Kasumi-1 (cell line): ENCODE data around the gene TMEM229A.
"Not testable (repeated sequence)": the region's sequence is repeated elsewhere in the genome, so short reads cannot be mapped to it uniquely, and the experiment has no call there.

ENCODE experiments used
- DNase-seq, 2 experiments: peaks; one replicate each; lab custom pipeline; 2025; lab: John Stamatoyannopoulos, UW

The TMEM229A gene

GRCh38 chr7:124031919-124032318 lies 948 bp downstream of the TMEM229A start:
- no peak for DNase-seq

DNA sequence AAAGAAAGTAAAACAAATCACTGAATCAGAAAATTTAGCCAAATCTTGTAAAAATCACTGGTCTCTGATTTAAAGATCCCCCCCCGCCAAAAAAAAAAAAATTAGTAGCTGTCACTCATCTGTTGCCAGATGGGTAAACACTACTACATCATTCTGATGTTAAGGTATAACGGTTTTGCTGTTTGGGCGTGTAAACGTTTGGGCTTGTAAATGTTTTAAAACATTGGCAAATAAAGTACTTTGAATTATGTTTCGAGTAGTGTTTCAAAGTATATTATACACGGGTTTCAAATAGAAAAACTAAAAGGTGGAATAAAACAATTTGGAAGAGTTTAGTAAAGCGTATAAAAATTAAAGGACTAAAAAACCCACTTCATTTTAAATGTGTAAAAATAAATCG lies 1.5 kb downstream of the TMEM229A start:
- DNase-seq = no peak

- no peak for DNase-seq
Measured at GRCh38 chr7:124030964-124031363, 1.9 kb downstream of the TMEM229A start.

GRCh38 chr7:124029396-124030188 lies 3.3 kb downstream of the TMEM229A start:
- DNase-seq = no peak

- DNase-seq = no peak
Measured at GRCh38 chr7:124027236-124027635, 5.6 kb downstream of the TMEM229A start.

DNA sequence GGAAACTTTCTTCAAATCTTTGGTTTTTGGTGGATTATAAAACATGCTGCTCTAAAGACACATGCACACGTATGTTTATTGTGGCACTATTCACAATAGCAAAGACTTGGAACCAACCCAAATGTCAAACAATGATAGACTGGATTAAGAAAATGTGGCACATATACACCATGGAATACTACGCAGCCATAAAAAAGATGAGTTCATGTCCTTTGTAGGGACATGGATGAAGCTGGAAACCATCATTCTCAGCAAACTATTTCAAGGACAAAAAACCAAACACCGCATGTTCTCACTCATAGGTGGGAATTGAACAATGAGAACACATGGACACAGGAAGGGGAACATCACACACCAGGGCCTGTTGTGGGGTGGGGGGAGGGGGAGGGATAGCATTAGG lies 8.5 kb downstream of the TMEM229A start:
- not testable (repeated sequence) for DNase-seq

GRCh38 chr7:124022551-124022950 lies 10.3 kb downstream of the TMEM229A start:
- no peak for DNase-seq

GRCh38 chr7:124020060-124020459 lies 12.8 kb downstream of the TMEM229A start:
- DNase-seq = no peak

DNA sequence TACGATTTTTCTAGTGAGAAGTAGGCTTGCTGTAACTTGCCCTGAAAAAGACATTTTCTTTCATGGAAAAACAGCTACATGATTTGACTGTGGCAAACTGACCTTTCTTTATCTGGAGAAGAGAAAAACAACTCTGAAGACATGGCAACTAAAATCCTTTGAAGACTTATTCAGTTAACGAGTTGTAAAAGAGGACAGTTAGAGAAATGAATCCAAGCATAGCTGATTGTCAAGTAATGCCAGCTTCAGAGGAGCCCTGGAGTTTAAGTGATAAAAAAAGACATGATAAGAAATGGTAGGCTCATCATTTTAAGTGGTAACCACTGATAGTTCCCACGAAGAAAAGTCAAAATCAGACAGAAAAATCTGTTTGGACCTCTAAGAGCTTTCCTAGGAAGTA lies 19.6 kb downstream of the TMEM229A start:
- DNase-seq = no peak

DNA sequence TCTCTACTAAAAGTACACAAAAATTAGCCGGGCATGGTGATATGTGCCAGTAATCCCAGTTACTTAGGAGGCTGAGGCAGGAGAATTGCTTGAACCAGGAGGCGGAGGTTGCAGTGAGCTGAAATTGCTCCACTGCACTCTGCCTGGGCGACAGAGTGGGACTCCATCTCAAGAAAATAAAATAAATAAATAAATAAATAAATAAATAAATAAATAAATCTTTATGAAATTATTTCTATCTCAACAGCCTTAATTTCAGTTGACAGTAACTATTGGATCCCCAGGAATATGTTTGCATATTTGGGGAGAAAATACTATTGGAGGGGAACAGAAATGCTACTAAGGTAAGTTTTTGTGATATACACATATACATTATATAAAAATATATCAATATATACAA lies 20.0 kb downstream of the TMEM229A start:
- no peak for DNase-seq

DNA sequence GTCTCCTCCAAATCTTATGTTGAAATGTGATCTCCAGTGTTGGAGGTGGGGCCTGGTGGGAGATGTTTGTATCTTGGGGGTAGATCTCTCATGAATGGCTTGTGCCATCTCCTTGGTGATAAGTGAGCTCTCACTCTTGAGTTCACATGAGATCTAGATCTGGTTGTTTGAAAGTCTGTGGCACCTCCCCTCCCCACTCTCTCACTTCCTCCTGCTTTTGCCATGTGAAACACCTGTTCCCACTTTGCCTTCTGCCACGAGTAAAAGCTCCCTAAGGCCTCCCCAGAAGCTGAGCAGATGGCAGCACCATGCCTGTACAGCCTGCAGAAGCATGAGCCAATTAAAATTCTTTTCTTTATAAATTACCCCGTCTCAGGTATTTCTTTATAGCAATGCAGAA lies 23.5 kb downstream of the TMEM229A start:
- DNase-seq = no peak

GRCh38 chr7:124008296-124008695 lies 24.6 kb downstream of the TMEM229A start:
- DNase-seq = not testable (repeated sequence)

DNA sequence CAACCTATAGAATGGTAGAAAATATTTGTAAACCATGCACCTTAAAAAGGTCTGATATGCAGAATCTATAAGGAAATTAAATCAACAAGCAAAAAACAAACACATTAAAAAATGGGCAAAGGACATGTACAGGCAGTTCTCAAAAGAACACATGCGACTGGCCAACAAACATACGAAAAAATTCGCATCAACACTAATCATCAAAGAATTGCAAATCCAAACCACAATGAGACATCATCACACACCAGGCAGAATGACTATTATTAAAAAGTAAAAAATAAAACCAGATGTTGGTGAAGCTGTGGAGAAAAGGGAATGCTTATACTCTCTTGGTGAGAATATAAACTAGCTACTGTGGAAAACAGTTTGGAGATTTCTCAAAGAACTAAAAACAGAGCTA lies 33.2 kb downstream of the TMEM229A start:
- DNase-seq = no peak

GRCh38 chr7:123998921-123999320 lies 33.9 kb downstream of the TMEM229A start:
- DNase-seq = no peak

DNA sequence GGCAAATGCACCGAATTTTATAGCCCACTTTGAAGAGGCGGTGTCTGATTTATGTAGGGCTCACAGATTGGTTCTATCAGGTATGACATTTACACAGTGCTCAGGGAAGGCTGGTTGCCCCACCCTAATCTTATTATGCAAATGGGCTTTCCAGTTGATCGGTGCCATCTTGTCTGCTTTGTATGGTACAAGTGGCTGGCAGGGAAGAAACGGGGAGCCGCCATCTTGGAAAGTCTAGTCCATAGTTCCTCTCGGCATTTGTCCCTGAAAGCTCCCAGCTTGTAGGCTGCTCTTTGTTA lies 36.6 kb downstream of the TMEM229A start:
- DNase-seq = no peak

GRCh38 chr7:123995617-123996326 lies 37.1 kb downstream of the TMEM229A start:
- no peak for DNase-seq

DNA sequence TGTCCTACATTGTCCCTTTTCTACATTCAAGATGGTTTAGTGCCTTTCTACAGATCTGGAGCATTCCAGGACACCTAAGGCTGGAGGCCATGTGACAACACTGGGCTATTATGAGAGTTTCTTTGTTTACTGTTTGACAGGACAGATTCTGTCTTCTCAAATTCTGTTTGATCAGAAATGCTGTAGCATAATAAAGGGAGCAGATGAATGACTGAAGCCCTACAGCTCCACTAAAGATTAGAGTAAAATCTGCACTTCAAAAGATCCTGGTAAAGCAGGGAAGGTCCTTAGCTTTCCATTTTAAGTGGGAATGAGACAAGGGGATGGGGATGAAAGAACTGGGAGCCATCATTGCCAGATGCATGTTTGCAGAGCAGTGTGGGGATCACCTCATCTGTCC lies 38.4 kb downstream of the TMEM229A start:
- DNase-seq = no peak

GRCh38 chr7:123993996-123994395 lies 38.9 kb downstream of the TMEM229A start:
- no peak for DNase-seq

- DNase-seq = no peak
Measured at GRCh38 chr7:123992913-123993518, 39.9 kb downstream of the TMEM229A start.

DNA sequence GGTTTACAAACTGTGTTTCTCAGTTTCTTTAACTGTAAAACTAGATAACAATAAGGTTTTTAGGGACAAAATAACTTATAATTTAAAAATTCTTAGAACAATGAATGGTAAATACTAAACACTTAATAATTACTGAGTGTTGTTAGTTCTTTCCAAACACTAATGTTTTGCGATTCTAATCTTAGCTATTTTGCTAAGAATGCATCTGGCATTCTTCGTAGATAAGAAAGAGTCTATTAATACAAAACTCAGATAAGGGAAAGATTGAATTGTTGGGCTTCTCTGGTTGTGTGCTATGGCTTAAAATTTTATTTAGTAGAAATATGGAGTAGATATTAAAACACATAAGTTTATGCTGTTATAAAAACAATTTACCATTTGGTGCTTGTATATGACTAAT lies 45.4 kb downstream of the TMEM229A start:
- no peak for DNase-seq
